Stimulated activated CD4-positive, alpha-beta T cell treated with anti-CD3 and anti-CD28 coated beads, Interleukin-1b, Interleukin-23, amount 100 ng/mL, for 1 hour (primary cell): ENCODE results near the gene EXOSC7.

Source experiments
- DNase-seq, 2 donors: peaks; one replicate each; pipeline ENCODE4 v3.0.0-alpha.2; 2020; ENCODE audit warnings: low read depth in 2 of 2

Gene EXOSC7

GRCh38 chr3:45054196-45054857 is 78.3 kb downstream of the EXOSC7 start:
- DNase-seq: no peak

GRCh38 chr3:45055032-45055410 is 79.0 kb downstream of the EXOSC7 start:
- no peak for DNase-seq

DNA sequence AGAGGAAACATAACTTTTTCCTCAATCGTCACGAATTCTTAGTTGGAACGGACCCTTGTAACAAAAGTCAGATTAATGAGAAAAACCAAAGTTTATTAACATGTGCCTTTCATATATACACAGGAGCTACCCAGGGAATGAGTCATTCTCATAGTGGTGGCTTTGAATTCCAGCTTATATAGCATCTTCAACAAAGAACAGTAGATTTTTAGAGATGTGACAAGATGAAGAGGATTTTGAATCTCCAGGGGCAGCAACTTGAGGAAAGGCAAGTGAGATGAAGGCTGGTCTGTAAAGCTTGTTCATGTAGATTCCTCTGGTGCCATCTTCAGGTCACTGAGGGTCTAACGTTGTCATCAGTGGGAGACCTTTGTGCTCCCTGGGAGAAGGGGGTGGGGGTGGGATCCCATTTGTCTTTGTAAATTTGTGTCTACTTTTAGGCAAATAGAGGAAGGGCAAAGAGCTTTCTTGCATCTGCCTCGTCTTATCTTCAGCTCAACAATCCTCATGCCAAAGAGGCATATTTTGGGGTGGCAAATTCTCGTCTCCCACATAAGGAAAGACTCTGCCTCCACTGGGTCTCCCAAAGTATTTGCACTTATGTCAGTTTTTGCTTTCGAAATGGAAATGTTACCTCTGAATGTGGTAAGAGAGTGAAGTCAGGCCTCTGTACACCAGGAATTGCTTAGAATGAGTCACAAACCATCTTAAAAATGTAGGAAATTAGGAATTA is 79.5 kb downstream of the EXOSC7 start:
- no peak for DNase-seq

DNA sequence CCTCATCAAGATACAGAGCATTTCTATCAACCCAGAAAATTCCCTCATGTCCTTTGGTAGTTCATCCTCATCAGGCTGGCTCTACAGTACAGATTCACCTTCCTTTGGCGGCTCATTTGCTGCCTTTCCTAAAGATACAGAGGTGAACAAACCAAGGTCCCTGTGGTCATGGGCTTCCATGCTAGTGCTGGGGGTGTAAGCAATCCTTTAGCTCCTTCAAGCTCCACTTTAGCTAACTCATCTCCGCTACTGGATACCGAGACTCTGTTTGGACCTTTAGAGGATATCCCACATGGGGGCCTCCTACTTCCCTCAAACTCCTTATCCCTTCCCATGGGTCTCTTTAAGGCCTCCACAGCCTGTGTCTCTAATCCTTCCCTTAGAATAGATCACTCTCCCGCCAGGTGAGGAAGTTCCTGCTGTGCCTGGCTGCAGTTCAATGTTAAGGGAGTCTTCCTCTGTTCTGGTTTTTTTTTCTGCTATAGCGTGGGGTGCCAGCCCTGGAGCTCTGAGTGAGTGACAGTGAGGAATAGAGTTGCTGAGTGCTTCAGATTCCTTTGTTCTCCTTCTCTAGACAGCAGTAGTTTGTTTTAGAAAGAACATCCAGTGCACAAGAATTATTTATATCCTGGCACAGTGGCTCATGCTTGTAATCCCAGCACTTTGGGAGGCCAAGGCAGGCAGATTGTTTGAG is 80.7 kb downstream of the EXOSC7 start:
- no peak for DNase-seq

DNA sequence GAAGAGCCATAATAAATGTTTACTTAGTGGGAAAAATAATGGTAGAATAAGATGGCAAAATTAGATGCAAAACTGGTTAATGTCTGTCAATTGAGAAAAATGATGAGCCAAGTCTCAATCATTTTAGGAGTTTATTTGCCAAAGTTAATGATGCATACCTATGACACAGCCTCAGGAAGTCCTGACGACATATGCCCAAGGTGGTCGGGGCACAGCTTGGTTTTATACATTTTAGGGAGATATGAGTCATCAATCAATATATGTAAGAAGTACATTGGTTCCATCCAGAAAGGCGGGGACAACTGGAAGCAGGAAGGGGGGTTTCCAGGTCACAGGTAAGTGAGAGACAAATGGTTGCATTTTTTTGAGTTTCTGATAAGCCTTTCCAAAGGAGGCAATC is 81.5 kb downstream of the EXOSC7 start:
- no peak for DNase-seq

GRCh38 chr3:45059132-45059531 is 83.1 kb downstream of the EXOSC7 start:
- DNase-seq: no peak

DNA sequence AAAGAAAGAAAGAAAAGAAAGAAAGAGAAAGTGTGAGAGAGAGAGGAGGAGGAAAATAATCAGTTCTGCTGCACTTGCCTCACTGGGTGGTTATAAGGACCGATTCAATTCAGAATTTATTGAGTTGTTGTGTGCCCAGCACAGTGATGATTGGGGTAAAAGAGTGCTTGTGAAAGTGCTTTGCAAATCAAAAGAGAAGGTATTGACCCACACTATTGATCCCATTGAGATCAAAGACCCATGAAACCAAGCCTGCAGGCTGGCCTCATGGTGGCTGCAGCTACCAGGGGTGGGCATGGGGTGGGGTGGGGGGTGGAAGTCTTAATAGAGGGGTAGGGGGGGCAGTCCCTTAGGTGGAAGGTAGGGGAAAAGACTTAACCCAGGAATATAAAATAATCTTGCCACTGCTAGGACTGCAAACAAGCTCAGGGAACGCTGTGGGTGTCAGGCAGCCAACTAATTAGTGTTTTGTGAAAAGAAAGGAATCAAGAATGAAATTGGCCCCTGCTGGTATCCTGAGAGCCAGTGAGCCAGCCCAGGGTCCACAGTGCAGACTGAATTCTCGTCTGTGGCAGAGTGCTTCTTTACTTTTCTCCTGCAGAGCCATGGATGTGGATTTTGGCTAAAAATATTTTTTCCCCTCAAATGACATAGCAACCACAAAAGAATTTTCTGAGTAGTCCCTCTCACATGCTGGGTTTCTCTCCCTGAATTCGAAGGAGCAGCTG is 84.3 kb downstream of the EXOSC7 start:
- DNase-seq: no peak
